Thymus (tissue), 11 donors: ENCODE data around the gene ATG12. TPM values are rescaled to one million over a fixed set of nuclear protein-coding genes. Genes with fewer than 3 reads are reported as not detected.

Experiments used
- DNase-seq, 9 donors: peaks; one replicate each; pipeline ENCODE4 v3.0.0-alpha.2; 2013; ENCODE audit warnings: low spot score in 9 of 9, low read depth in 6 of 9, missing footprints in 1 of 9
- H3K27ac ChIP-seq, 2 donors: one replicate each; pipeline ENCODE4 v1.5.1; 2013; ENCODE audit warnings: control low read depth in 1 of 2, low read depth in 1 of 2, low read length in 1 of 2, mild to moderate bottlenecking in 1 of 2, moderate library complexity in 1 of 2
- H3K27me3 ChIP-seq, 2 donors: one replicate each; pipeline ENCODE4 v1.5.1; 2013; ENCODE audit warnings: low read length in 1 of 2; ENCODE audit not compliant: control insufficient read depth in 2 of 2, insufficient read depth in 1 of 2
- H3K36me3 ChIP-seq, 2 donors: one replicate each; pipeline ENCODE4 v1.5.1; 2013; ENCODE audit warnings: low read length in 1 of 2, mild to moderate bottlenecking in 1 of 2, moderate library complexity in 1 of 2; ENCODE audit not compliant: control insufficient read depth in 2 of 2, insufficient read depth in 2 of 2
- H3K4me1 ChIP-seq, 2 donors: one replicate each; pipeline ENCODE4 v1.5.1; 2013; ENCODE audit warnings: low read length in 2 of 2; ENCODE audit not compliant: control insufficient read depth in 2 of 2, insufficient read depth in 2 of 2
- H3K4me3 ChIP-seq, 2 donors: one replicate each; pipeline ENCODE4 v1.5.1; 2013; ENCODE audit warnings: low read length in 2 of 2, control low read depth in 1 of 2, mild to moderate bottlenecking in 1 of 2
- H3K9me3 ChIP-seq, 2 donors: one replicate each; pipeline ENCODE4 v1.5.1; 2013; ENCODE audit warnings: low read length in 1 of 2, mild to moderate bottlenecking in 1 of 2; ENCODE audit not compliant: control insufficient read depth in 2 of 2, insufficient read depth in 1 of 2
- WGBS: extraction: QIAGEN DNeasy Blood & Tissue Kit; methylation state at CpG from one replicate; pipeline ENCODE4 v1.1.7; 2013; 5-methylcytosine and 5-hydroxymethylcytosine counted together
- polyA plus RNA-seq: library from polyadenylated mRNA; stranded (reverse); fragments of 200-250 nt; gene quantifications from one replicate; pipeline ENCODE4 v1.2.3, GENCODE V29; 2013
- total RNA-seq: library from RNA; stranded (reverse); fragments of 120-200 nt; gene quantifications from one replicate; pipeline ENCODE4 v1.2.4, GENCODE V29; 2013
- donor health status: healthy.

The ATG12 gene
- total and polyA plus RNA-seq, 2 donors, result 52.9 to 58.1 TPM

DNA sequence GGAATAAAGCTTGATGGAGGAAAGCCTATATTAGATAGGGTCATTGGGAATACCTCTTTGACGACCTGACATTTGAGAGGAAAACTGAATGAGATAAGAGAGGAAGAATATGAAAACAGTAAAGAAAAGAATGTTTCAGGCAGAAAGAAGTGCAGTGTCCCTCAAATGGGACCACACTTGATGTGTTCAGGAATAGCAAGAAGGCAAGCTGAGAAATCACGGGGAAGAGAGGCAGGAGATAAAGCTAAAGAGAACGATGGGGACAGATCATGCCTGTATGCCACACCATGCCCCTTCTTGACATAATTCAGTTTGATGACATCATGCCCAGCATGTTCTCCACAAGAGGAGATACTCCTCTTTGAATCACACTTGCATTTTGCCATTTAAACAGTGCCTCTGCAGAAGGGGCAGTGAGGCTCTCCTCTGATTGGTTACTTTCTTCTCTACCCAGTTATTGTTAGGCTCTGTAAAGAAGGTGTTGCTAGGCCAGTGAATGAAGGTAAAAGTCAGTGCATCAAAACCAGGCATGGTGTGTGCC is 8.0 kb upstream of the ATG12 start:
- H3K36me3 ChIP-seq, result no peaks in the 10 kb centered on the region
- no peaks in the 10 kb centered on the region for H3K4me1 ChIP-seq
- no peaks in the 10 kb centered on the region for H3K9me3 ChIP-seq
- DNase-seq, result no peak
- no peak overlapping the region for H3K4me3 ChIP-seq
- WGBS, result 97% methylated on average over 3 of the region's 3 CpGs
- no peak overlapping the region for H3K27ac ChIP-seq
- no peaks in the 10 kb centered on the region for H3K27me3 ChIP-seq

DNA sequence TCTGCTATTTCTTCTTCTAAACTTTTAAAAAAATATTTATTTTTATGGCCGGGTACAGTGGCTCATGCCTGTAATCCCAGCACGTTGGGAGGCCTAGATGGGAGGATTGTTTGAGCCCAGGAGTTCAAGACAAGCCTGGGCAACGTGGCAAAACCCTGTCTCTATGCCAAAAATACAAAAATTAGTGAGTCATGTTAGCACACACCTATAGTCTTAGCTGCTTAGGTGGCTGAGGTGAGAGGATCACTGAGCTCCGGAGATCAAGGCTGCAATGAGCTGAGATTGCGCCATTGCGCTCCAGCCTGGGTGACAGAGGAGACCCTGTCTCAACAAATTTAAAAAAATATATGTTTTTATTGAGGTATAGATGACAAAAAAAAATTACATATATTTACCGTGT is 5.9 kb upstream of the ATG12 start:
- Histone ChIP-seq H3K4me3 (no peak overlapping the region), H3K27me3 (no peaks in the 10 kb centered on the region), H3K9me3 (no peaks in the 10 kb centered on the region), H3K4me1 (no peaks in the 10 kb centered on the region), H3K27ac (no peak overlapping the region), H3K36me3 (no peaks in the 10 kb centered on the region)
- no peak for DNase-seq
- WGBS, result 94% methylated on average over 7 of the region's 7 CpGs

DNA sequence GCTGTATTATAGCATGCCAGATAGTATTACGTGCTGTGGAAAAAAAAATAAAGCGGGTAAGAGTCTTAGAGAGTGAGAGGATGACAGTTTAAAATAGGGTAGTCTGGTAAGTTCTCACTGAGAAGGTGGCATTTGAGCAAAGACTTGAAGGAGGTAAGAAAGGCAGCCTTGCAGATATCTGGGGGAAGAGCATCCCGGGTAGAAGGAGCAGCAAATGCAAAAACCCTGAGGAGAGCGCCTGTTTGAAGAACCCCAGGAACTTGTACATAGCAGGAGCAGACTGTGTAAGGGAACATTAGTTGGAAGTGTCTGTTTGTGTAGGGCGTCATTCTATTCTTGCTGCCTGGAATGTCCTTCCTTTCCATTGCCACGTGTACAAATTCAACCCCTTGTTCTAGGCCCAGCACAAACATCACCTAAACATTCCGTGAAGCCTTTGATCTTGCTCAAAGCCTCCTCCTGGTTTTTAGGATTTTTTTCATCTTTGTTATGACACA is 3.0 kb upstream of the ATG12 start:
- no peaks in the 10 kb centered on the region for H3K9me3 ChIP-seq
- no peak overlapping the region for H3K27ac ChIP-seq
- no peaks in the 10 kb centered on the region for H3K36me3 ChIP-seq
- peaks cover 5 to 9% of the 10 kb centered on the region in 2 donors for H3K4me1 ChIP-seq
- H3K4me3 ChIP-seq, result no peak overlapping the region
- no peak for DNase-seq
- WGBS, result 96% methylated on average over 7 of the region's 7 CpGs
- H3K27me3 ChIP-seq, result no peaks in the 10 kb centered on the region

DNA sequence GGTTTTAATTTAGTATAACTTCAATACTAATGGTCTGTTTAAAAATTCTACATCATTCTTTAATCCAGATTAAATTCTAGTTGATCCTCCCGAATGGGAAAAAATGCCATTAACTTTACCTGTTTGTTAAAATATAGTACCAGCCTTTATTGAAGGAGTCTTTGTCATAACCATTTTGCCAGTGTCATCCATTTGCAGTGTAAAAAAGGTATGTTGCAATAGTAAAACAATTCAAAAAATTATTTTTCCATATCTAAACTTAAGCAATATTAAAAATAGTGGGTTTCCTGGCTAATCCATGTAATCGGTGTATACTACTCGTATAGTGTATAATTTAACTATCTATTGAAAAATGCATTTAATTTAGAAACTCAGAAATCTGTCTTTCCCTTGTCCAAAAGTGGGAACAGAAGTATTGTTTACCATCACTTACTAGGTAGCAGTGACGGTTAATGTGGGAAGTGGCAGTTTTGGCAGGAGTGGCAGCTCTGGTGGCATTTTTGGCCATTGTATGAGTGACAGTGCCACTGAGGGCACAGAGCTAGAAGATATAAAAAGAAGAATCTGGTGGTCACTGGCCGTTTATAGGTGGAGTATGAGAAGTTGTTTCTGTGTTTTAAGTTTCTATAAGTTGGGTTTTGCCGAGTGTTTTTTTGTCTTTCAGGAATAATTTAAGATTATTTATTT is 2.2 kb upstream of the ATG12 start:
- Histone ChIP-seq H3K4me3 (no peak overlapping the region), H3K27ac (no peak overlapping the region), H3K4me1 (peaks cover 9 to 12% of the 10 kb centered on the region in 2 donors), H3K27me3 (no peaks in the 10 kb centered on the region), H3K9me3 (no peaks in the 10 kb centered on the region), H3K36me3 (no peaks in the 10 kb centered on the region)
- no peak for DNase-seq
- WGBS, result 95% methylated on average over 6 of the region's 6 CpGs

DNA sequence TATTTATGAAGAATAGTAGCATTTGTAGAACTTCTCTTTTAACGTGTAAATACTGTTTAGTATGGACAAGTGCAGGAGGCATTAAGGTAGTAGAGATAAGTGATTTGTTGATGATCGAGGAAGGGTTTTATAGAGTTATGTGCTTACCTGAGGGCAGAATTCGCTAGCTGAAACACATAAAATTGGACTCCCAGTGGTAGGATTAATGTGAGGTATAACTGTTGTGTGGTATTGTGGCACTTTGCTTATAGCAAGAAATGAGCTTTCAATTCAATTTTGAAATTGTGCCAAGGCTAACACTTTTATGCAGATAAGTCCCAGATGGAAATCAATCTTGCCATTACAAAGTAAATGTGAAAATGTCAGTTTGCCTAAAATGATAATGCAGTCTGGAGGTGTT is 1.6 kb upstream of the ATG12 start:
- no peak overlapping the region for H3K27ac ChIP-seq
- DNase-seq, result peak in 1 of 9 donors; percentile 21
- 26% methylated on average over 3 of the region's 3 CpGs for WGBS

DNA sequence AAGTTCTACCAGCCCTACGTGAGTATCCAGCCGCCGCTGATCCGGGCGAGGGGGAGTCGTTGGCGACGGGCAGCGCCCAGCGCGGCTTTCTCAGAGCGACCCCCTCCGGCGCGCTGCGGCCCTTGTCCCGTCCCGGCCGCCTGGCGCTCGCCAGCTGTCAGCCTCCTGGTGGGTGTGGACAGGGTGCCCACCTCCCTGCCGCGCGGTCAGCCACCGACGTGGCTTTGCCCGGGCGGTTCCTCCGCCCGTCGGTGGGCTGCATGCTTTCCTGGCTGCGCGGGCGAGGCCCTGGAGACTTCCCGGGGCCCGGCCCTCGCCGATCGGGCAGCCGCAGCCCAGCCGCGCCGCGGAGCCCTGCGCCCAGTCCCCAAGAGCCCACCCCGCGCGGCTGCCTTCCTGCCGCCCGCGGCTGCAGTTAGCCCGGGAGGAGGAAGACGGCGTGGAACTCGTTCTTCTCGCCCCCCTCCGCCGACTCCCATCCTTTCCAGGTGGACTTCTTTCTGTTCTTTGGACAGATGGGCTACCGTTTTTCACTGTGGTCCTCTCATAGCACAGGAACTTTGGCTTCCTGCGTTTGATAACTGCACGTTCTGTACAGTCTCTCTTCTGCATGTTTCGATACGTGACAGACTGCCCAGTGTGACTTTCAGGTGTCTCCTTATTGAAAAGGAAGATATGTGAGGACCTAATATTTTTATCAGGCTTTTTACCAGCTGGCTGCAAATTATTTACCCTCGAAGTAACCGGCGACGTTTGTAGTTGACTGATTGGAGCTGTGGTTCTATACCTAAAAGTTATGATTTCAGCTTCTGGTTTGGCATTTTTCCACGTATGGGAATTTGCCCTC is 947 bp upstream of the ATG12 start:
- peak in 4 of 9 donors; percentile 9 to 55 (median 24) for DNase-seq
- no peaks in the 10 kb centered on the region for H3K27me3 ChIP-seq
- H3K36me3 ChIP-seq, result peaks cover 0 to 4% of the 10 kb centered on the region in 2 donors
- H3K4me3 ChIP-seq, result peak overlapping the region; percentile 84 to 91
- no peaks in the 10 kb centered on the region for H3K9me3 ChIP-seq
- under 1% methylated on average over 68 of the region's 68 CpGs for WGBS
- peaks cover 10 to 13% of the 10 kb centered on the region in 2 donors for H3K4me1 ChIP-seq
- peak overlapping the region; percentile 81 to 93 for H3K27ac ChIP-seq

More for the DNA sequence above, 1.6 kb upstream of the ATG12 start:
- Histone ChIP-seq H3K4me1 (peaks cover 10 to 13% of the 10 kb centered on the region in 2 donors), H3K36me3 (peaks cover 0 to 2% of the 10 kb centered on the region in 2 donors), H3K9me3 (no peaks in the 10 kb centered on the region), H3K4me3 (peak overlapping the region; percentile 84 to 91), H3K27me3 (no peaks in the 10 kb centered on the region)

DNA sequence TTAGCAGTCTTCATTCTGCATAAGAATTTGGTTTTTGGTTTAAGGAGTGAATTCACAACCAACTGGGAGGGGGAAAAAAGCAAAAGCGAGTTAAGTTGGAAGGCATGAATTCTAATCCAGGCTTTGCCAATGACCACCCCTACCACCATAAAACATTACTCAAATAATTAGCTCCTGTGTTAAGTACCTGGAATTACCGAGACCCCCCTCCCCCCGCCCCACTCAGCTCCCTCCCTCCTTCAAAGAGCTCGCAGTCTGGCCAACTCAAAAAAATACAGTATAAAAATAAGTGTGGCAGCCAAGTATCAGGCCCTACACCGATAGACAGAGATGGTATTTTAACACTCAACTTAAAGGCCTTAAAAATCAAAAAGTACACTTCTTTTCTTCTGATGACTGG is 492 bp downstream of the ATG12 start:
- Histone ChIP-seq H3K9me3 (no peaks in the 10 kb centered on the region), H3K4me1 (peaks cover 10 to 13% of the 10 kb centered on the region in 2 donors), H3K27ac (peak overlapping the region; percentile 89 to 93), H3K4me3 (peak overlapping the region; percentile 84 to 91), H3K27me3 (no peaks in the 10 kb centered on the region), H3K36me3 (peaks cover 0 to 16% of the 10 kb centered on the region in 2 donors)
- WGBS, result 2% methylated on average over 5 of the region's 5 CpGs
- no peak for DNase-seq

DNA sequence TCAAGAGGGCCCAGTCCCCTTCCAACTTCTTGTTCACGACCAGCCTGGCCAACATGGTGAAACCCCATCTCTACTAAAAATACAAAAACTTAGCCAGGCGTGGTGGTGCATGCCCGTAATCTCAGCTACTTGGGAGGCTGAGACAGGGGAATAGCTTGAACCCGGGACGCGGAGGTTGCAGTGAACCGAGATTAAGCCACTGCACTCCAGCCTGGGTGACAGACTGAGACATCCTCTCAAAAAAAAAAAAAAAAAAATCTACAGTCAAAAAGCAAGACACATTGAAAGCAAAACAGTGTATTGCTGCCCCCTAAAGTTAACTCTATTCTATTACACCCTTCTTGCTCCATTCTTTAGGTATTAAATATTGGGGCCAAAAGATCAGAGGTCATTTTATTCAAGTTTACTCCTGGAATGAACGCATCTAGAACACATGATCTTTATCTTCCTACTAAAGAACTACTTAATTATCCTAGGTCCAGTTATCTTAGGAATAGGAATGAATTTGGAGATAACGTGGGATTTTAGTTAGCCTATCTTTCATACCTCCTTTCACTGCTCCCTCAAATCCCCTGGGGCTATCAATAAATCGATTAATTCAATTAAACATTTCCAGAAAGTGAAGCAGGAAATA is 2.4 kb downstream of the ATG12 start:
- Histone ChIP-seq H3K4me3 (no peak overlapping the region), H3K27ac (no peak overlapping the region), H3K9me3 (no peaks in the 10 kb centered on the region), H3K36me3 (peaks cover 7 to 31% of the 10 kb centered on the region in 2 donors), H3K4me1 (peaks cover 10 to 13% of the 10 kb centered on the region in 2 donors), H3K27me3 (no peaks in the 10 kb centered on the region)
- WGBS, result 63% methylated on average over 10 of the region's 10 CpGs
- peak in 6 of 9 donors; percentile 29 to 78 (median 54) for DNase-seq
